GM12801 (cell line): ENCODE results near the gene UGP2.

Source experiments
- TF ChIP-seq, protein P1 (sequence below): IDR thresholded peaks from one replicate; pipeline ENCODE4 v1.5.1; 2011; ENCODE audit warnings: control low read depth; ENCODE audit not compliant: insufficient read length; ENCODE audit errors: extremely low read depth

The UGP2 gene

DNA sequence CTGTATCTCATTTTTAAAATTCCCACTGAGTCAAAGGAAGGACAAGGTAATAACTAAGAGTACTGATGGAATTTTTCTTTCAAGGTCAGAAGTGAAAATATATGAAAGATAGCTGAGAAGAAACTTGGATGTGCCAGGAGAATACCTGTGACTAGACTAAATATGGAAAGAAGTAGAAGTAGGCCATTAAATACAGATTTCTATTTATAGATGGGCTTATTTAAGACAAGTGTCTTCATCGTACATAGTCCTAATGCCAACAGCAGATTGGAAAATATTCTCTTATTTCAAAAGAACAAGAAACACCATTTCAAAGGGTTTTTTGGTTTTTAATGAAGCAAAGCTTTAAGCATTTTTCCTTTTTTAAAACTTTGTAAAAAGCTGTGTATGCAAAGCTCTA is 22.0 kb downstream of the UGP2 start:
- TF ChIP-seq, protein P1, sequence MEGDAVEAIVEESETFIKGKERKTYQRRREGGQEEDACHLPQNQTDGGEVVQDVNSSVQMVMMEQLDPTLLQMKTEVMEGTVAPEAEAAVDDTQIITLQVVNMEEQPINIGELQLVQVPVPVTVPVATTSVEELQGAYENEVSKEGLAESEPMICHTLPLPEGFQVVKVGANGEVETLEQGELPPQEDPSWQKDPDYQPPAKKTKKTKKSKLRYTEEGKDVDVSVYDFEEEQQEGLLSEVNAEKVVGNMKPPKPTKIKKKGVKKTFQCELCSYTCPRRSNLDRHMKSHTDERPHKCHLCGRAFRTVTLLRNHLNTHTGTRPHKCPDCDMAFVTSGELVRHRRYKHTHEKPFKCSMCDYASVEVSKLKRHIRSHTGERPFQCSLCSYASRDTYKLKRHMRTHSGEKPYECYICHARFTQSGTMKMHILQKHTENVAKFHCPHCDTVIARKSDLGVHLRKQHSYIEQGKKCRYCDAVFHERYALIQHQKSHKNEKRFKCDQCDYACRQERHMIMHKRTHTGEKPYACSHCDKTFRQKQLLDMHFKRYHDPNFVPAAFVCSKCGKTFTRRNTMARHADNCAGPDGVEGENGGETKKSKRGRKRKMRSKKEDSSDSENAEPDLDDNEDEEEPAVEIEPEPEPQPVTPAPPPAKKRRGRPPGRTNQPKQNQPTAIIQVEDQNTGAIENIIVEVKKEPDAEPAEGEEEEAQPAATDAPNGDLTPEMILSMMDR, result no peak

DNA sequence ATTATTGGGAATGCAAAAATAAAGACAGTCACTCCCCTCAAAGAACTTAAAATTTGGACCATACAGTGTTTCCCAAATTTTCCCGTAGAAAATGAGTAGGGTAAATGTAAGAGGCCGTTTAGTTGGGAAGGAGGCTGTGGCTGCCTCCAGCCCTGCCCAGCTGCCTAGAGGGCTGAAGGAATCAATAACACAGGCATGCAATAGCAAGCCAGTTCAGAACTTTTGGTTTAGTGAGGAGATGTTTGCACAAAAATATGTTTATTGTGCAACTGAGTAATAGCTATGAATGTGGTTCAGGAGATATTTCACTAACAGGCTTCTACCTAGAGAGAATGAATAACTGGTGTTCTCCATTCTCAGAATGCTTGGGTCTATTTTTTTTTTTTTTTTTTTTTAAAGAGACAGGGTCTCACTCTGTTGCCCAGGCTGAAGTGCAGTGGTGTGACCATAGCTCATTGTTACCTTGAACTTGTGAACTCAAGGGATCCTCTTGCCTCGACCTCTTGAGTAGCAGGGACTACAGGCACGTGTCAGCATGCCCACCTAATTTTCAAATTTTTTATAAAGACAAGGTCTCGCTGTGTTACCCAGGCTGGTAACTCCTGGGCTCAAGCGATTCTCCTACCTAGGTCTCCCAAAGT is 23.6 kb downstream of the UGP2 start:
- TF ChIP-seq, protein P1, result no peak

DNA sequence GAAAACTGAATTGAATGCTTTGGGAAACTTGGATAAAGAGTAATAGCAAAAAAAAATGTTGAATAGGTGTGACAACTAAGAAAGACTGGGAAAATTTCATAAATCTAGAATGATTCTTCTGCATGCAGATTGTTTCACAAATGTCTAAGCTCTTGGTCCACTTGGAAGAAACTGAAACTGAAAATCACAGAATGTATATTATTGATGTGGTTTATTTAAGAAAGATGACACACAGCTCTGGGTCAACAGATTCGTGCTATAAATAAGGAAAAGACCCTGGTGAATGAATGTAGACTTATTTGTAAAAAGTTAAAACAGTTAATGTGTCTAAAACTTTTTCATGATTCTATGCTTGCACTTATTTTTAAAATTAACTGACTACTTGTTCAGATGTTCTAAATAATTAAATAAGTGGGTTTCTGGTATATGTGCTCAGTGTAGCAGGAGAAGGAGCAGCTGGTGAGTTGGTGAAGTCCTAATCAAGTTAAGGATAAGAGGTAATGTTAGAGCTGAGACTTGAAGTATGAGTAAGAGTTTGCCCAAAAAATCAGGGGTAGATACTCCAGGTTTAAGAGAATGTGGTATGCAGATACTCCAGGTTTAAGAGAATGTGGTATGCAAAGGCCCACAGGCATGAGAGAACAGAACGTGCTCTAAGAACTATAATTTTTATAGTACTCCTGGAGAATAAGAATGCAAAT is 24.5 kb downstream of the UGP2 start:
- TF ChIP-seq, protein P1, result no peak

DNA sequence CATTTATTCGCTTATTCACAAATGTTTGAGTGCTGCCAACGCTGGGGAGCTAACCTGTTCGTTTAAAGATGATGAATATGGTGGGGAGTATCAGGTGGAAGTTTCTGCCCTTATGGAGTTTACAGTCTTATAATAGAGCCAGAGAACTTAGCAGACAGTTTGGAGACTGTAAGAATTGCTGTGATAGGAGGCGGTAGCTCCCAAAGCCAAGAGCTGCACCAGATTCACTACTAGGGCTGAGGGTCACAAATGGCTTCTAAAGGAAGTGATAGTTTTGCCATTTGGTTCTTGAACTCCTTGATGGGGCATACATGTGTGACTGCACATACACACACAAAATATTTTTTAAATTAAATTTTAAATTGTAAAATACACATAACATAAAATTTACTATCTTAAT is 29.0 kb downstream of the UGP2 start:
- TF ChIP-seq, protein P1, result no peak

DNA sequence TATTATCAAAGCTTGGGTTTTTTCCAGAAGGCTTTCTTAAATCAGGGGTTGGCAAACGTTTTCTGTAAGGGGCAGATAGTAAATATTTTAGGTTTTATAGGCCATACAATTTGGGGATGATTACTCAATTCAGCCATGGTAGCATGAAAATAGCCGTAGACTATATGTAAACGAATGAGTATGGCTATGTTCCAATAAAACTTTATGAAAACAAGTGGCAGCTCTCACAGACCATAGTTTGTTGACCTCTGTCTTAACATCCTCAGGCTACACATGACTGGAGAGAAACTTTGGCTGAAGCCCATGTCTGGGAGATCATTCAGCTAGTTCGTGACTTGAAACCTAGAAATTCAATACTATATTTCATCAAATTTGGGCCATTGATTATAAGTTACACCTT is 30.2 kb downstream of the UGP2 start:
- TF ChIP-seq, protein P1, result no peak

DNA sequence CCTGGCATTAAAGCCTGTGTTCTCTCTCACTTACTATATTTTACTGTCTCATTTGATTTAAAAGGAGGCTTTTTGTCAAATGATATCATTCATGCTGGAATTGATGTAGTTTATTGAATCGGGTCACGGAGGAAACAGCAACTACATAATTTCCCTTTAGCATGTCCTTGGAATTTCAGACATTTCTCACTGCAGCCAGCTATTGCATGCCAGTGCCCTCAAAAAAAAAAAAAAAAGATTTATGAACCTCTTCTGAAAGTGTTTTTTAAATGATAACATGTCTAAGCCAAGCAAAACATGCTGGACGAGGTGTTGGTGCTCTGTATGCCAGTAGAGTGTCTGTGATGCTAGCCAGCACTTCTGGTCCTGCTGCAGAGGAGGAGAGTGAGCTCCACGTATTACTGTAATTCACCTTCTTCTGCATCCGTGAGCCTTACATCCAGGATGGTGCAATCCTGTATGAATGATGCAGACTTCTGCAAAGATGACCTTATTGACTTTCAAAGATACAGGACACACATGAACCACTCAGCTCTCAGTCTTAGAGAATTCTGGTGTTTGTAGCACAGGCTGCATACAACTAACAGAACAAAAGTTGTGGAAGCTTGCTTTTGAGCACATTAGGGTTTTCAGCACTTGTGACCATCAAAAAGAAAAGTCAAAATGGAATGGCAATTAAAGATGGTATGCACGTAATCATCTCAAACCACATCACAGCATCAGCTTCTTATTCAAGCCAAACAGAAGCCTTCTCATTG is 31.1 kb downstream of the UGP2 start:
- TF ChIP-seq, protein P1, result no peak
